ENCODE results near the gene OR6Q1.
A peak's percentile ranks its signal among the peaks of the same experiment; 100 is the strongest.
"Not testable (repeated sequence)": the region's sequence is repeated elsewhere in the genome, so short reads cannot be mapped to it uniquely, and the experiment has no call there.

Gene OR6Q1, protein sequence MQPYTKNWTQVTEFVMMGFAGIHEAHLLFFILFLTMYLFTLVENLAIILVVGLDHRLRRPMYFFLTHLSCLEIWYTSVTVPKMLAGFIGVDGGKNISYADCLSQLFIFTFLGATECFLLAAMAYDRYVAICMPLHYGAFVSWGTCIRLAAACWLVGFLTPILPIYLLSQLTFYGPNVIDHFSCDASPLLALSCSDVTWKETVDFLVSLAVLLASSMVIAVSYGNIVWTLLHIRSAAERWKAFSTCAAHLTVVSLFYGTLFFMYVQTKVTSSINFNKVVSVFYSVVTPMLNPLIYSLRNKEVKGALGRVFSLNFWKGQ

DNA sequence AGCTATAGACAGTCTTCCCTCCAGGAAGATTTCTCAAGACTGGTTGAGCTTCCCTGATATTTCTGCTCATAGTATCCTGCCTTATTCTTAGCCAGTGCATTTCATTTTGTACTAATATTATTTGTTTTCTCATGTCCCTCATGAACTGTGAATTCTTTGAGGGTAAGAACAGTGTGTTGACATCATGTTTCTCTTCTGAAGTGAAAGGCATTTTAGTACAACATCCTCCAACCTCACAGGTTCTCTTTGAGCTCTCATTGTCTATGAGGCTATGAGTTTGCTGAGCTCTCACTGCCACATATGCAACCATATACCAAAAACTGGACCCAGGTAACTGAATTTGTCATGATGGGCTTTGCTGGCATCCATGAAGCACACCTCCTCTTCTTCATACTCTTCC is at the start of gene OR6Q1:
Gene OR6Q1 (plus strand): TSS at position 301 of the 400 bp plus-strand sequence. CDS start 0 bp downstream, at position 301.
- no peak for DNase-seq

DNA sequence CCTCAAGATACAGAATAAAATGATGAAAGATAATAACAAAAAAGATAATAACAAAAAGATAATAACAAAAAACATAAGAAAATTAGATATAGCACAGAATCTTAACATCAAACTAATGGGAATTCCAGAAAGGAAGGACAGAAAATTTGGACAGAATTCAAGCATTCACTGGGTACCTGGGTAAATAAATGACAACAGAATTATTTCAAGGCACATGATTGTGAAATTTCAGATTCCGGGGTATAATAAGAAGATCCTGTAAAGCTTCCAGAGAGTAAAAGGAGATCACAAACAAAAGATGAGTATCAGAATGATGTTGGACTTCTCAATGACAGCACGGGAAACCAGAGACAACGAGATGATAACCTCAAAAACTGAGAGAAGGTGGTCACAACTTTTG is 49.2 kb upstream of the OR6Q1 start:
- DNase-seq: no peak

DNA sequence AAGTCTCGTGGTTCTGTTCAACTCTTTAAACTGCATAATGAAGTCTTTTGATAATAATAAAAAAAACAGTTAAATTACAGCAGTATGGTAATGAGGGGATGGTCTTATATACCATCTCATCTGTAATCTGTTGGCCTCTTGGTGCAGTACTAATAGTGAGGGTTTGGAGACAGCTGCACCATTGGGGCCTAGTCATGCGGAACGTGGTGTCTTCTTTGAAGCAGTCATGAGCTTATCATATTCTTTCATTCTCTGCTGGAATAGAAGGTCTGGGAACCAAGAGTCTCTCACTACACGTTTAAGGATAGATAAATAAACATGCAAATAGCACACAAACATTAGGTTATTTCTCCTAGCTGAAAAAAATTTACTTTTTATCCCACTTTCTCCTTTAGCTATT is 48.0 kb upstream of the OR6Q1 start:
- peak in 1 of 2 experiments; percentile 4 for DNase-seq

DNA sequence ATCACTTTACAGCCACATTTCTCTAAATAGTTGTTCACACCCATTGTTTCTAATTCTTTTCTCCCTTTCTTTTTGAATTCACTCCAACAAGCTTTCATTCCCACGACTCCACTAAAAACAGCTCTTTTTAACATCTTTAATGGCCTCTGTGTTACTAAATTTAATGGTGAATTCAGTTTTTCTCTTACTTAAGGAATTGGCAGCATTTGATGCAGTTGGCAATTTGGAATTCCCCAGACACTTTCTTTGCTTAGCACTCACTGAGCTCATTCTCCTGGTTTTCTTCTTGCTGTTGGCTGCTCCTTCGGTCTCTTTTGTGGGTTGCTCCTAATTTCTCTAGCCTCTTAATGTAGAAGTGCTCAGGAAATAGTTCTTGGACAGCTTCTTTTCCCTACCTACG is 47.6 kb upstream of the OR6Q1 start:
- DNase-seq: no peak

DNA sequence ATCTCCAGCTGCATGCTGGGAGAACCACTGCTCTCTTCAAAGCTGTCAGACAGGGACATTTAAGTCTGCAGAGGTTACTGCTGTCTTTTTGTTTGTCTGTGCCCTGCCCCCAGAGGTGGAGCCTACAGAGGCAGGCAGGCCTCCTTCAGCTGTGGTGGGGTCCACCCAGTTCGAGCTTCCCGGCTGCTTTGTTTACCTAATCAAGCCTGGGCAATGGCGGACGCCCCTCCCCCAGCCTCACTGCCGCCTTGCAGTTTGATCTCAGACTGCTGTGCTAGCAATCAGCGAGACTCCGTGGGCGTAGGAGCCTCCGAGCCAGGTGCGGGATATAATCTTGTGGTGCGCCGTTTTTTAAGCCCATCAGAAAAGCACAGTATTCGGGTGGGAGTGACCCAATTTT is 31.2 kb upstream of the OR6Q1 start:
- not testable (repeated sequence) for DNase-seq

DNA sequence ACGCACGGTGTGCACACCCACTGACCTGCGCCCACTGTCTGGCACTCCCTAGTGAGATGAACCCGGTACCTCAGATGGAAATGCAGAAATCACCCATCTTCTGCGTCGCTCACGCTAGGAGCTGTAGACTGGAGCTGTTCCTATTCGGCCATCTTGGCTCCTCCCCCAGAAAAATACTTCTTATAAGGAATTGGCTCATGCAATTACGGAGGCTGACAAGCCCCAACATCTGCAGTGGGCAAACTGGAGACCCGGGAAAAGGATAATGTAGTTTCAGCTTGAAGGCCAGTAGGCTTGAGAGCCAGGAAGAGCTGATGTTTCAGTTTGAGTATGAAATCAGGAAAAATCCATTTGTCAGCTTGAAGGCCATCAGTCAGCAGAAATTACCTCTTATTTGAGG is 30.7 kb upstream of the OR6Q1 start:
- not testable (repeated sequence) for DNase-seq

DNA sequence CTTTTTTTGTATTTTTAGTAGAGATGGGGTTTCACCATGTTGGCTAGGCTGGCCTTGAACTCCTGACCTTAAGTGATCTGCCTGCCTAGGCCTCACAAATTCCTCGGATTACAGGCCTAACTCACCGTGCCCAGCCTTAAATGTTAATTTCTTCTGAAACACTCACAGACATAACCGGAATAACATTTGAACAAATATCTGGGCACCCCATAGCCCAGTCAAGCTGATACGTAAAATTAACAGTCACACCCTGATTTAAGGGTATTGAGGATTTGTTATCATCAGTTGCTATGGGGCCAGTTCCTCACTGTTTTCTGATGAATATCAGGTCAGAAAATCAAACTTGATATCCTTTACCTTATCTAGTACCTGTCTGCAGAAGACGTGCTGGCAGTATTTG is 30.1 kb upstream of the OR6Q1 start:
- no peak for DNase-seq

DNA sequence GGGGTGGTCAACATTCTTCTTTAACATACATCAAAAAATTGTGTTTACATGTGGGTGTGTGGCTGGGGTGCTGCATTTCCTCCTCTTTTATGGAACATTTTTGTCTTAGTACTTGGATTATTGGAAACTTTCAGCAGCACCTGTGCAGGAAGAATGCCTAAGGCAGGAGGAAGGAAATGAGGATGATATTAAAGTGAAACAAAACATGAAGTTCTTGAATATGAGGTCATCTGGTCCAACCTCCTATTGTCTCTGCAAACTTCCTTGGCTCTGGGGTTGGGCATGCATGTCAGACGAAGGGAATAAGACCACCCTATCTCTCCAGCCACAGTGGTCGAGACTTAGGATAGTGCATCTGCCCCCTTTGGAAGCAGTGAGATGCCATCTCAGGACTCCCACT is 27.7 kb upstream of the OR6Q1 start:
- DNase-seq: no peak

DNA sequence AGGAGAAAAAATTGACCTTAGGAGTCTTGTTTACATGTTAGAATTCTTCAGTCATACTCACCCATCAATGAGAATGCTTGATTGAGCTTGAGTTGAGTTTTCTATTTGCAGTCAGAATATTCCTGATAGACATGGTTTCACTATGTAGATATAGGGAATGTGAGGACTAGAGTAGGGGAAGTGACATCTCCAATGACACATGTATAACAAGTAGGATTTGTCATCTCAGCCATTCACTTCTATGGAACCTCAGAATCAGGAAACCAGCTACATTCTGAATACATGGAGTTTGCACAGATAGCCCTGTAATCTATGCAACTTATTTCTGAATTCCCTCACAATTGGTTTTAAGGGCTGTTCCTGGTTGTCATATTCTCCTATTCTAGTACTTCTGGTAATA is 27.2 kb upstream of the OR6Q1 start:
- DNase-seq: no peak

DNA sequence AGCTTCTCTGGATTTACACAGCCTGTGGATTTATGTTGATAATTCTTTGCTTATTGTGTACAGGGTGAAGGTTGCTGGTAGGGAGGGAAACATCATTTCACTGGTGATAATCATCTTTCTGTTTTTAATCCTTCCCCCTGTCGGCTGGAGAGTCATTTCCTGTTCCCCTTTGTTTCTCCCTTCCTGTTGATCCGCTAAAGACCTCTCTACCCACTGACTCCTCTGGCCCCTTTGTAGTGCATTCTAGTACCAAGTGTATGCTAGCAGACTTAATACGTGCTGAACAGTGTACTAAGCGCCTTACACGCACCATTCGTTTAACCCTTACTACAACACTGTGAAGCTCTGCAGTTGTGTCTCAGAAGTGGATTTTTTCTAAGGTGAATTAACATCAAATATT is 26.1 kb upstream of the OR6Q1 start:
- DNase-seq: no peak

DNA sequence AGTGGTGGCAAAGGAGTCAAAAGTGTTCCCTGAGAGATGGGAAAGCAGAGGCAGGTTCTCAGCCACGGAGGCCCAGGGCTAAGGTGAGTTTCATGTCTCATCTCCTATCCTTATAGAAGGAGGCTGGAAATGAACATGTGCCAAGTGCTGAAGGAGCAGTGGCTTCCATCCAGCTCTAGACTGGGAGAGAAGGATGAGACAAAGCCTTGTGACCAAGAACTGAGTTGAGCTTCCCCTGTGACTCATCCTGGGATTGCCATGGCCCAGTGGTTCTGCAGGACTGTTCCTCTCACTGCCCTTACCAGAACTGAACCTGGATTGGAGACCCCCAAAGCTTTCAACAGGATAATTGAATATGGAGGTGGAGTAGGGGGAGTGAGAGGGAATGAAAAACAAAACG is 23.8 kb upstream of the OR6Q1 start:
- DNase-seq: no peak

DNA sequence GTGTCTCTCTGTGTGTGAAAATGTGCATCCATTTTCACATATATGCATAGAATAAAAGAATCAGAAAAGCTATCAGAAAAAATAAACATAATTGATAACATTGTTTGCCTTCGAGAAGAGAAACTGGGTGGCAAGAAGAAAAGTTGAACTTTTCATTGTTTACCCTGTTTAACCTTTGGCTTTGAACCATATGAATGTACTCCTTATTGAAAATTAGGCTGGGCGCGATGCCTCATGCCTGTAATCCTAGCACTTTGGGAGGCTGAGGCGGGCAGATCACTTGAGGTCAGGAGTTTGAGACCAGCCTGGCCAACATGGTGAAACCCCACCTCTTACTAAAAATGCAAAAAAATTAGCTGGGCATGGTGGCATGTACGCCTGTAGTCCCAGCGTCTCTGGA is 19.0 kb upstream of the OR6Q1 start:
- no peak for DNase-seq

DNA sequence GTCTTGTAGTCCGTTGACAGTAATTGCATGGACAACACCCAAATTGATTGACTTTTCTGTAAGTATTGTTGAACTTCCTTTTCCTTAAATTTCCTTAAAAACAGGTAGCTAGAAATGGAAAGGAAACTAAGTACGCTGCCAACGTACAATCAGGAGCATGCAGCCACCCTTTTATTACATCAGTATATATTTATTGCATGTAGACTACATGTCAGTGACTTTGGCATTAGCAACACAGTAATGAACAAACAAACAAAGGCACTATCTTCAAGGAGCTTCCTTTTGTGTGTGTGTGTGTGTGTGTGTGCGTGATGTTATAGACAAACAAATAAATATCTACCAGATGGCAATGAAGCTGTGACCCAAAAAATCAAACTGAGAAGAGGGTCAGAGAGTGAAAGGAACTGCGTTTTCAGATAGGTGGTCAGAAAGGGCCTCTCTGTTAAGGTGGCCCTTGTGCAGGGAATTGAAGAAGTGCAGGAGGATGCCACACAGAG is 7.3 kb upstream of the OR6Q1 start, which contains the start of gene OR9Q1:
Gene OR9Q1 (plus strand): TSS at position 447 of the 497 bp plus-strand sequence. CDS start 155,564 bp downstream, outside the sequence.
- DNase-seq: no peak

DNA sequence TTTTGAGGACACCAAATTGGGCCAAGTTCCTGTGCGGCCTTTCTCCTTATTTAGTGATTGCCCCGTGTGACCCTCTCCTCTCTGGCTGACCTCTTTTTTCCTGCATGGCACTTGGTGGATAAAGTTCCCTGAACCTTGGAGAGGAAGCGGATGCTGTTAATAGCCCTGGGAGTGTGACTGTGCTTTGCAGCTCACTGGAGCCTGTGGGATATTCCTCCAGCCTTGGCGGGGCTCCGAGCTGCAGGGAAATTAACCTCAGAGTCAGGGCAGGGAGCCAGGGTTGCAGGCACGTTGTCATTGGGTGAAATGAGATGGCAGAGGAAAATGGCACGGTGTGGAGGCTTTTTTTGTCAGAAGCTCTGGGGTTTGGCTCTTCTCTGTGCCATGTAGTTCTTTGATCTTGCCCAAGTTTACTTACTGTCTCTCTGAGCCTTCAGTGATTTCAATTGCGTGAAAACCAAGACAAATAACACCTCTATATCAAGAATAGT is 6.1 kb upstream of the OR6Q1 start:
- no peak for DNase-seq

DNA sequence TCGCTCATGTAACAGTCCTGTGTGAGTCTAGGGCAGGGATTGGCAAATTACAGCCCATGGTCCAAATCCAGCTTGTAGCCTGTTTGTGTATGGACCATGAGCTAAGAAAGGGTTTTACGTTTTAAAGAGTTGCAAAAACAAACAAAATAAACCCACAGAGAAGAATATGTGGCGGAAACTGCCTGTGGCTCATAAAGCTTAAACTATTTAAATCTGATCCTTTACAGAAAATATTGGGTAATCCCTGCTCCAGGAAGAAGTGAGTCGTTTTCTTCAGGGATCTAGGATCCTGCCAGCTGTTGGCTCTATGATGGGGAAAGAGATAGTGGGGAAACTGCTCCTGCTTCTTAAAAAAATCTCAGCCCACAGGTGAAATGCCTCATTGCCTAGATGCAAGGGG is 3.4 kb upstream of the OR6Q1 start:
- DNase-seq: no peak

DNA sequence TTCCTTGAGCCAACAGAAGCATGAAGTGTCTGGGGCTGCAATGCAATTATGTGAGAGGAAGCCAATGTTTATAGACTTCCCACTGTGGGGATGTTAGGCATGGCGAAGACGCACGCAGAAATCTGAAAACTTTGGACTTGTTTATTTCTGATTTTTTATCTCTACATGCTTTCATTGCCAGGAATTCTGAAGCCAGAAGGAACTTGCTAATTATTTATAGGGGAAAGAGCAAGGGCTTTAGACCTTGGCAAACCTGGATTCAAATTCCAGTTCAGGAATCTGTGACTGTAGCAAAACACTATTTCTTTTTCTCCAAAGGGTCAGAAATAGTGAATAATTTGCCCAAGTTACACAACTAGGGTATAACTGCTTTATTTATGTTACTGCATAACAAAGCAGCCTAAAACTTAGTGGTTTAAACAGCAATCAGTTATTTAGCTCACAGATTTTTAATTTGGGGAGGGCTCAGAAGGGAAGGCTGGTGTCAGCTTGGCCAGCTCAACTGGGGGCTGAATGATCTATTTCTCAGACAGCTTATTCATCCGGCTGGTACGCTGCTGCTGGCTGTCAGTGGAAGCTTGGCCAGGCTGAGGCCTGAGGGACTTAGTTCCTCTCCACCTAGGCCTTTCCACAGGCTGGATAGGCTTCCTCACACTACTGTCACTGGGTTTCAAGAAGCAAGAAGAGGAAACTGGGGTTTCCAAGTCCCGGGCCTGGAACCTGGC is 1.9 kb upstream of the OR6Q1 start:
- no peak for DNase-seq

DNA sequence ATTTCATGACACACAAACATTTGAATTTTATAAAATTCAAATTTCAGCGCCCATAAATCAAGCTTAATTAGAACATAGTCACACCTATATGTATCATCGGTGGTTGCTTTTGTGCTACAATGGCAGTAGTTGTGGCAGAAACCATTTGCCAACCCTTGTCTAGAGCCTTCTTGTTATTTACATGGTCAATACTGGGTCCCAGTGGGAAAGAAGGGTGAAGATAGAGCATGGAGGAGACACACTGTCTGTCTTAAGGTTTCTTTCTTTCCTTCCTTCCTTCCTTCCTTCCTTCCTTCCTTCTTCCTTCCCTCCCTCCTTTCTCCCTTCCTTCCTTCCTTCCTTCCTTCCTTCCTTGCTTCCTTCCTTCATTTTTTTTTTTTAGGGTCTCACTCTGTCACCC is 3.7 kb downstream of the OR6Q1 start:
- no peak for DNase-seq

DNA sequence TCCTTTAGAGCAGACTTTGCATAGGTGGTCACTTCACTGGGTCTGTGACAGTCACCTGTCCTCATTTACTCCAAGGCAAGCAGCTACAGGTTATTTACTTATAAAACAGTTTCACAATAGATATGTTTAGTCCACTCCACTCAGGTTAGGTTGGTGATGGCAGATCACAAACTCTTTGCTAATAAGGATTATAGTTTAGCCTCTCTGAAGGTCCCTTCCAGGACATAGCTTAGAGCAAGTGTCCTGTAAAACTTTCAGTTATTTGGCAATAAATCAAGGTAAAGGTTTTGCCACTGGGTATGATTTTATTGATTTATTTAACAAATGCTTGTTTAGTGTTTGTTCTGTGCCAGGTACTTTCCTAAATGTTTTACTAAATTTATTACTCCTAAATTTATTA is 8.8 kb downstream of the OR6Q1 start:
- no peak for DNase-seq

DNA sequence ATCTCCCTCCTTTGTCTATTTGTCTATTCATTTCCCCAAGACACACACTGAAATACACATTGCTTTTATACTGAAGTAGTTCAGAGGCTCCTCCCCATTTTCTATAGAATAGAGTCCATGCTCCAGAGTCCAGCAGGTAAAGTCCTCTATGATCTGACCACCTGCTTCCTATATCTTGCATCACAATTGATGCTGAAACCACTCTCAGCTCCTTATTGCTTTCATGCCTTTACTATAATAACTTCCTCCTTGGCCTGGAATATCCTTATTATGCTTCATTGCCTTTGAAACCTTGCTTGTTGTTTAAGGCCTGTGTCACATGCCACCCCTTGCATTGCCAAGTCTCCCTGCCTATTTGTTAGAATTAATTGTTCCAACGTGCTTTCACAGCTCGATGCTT is 12.6 kb downstream of the OR6Q1 start:
- no peak for DNase-seq

DNA sequence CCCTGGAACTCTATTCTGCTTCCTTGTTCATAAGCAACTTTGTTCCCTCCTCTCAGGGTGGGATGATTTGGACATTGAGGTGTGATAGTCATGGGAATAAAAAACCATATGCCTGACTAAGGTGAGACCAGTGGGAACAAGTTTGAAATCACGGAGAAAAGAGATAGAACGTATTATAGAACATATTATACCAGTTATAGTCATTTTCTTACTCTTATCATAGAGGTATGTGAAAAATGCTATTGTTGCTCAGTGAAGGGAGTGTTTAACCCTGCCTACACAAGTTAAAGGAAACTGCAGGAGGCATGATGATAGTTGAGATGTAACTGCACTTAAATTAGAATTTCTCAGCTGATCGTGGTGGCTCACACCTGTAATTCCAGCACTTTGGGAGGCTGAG is 15.5 kb downstream of the OR6Q1 start:
- no peak for DNase-seq

DNA sequence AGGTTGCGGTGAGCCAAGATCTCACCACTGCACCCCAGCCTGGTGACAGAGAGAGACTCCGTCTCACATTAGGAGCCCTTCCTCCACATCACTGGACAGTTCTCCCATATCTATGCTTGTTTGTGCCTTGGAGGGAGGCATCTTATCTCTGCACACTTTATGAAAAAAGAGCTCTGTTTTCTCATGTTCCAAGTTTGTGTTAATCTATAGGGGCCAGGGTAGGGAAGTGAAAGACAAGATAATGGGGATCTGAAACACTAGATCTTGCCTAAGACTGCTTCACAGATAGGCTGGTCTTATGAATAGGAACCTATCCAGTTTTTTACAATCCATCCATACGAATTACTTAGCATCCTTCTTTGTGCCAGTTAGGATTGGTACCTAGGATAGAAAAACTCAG is 17.1 kb downstream of the OR6Q1 start:
- DNase-seq: no peak

DNA sequence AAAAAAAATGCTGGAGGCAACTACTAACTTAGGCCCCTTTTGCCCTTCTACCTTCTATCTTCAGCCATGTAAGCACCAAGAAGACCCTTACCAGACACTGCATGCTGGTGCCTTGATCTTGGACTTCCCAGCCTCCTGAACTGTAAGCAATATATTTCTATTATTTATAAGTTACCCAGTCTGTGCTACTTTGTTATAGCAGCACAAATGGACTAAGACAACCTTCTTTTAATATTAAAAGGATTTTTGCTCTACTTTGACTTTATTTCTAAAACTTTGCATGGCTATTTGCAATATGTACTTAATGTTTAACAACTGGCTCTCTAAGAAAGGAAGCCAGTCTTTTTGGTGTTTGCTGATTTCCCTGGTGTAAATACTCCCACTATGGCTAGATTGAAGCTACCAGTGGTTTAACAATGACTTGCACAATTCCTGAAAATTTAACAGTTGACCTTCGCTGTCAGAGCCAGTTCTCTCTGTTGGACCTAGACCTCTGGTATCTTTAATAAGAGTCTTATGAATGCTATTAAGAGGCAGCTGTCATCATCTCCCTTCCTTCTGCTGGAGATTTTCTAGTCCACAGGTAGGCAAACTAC is 25.2 kb downstream of the OR6Q1 start:
- DNase-seq: no peak

DNA sequence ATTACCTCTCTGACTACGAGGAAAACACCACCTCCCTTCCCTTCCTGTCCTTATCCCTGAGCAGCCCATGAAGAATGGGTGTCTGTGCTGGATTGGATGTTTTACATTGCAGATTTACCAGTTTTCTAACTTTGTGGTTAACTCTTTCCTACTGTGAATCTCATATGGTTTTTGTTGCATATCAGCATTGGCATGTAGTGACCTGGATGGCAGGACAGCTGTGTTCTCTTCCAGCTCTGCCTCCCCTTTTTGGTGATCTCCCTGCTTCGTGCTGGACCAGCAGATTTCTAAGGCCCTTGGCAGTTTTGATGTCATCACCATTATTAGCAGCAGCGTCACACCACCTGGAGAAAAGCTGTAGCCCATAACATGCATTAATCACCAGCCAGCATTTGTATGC is 26.7 kb downstream of the OR6Q1 start:
- no peak for DNase-seq
